Epithelial cell of esophagus (primary cell): ENCODE measurements around the gene AKNA.

Source experiments
- DNase-seq: peaks from one replicate; pipeline ENCODE4 v3.0.0; 2010; ENCODE audit warnings: low read depth
- H3K4me3 ChIP-seq: 2 replicates; pipeline ENCODE4 v1.5.1; 2011; ENCODE audit warnings: mild to moderate bottlenecking, low read length, control low read depth
- TF ChIP-seq, protein P1 (sequence below): IDR thresholded peaks from 2 replicates; pipeline ENCODE4 v1.5.1; 2011; ENCODE audit warnings: low read depth, mild to moderate bottlenecking, low read length, control low read depth, inconsistent platforms; ENCODE audit not compliant: insufficient read depth; ENCODE audit errors: missing control alignments

The AKNA gene

GRCh38 chr9:114311571-114312512 is 75.9 kb downstream of the AKNA start:
- DNase-seq, result no peak
- TF ChIP-seq, protein P1, sequence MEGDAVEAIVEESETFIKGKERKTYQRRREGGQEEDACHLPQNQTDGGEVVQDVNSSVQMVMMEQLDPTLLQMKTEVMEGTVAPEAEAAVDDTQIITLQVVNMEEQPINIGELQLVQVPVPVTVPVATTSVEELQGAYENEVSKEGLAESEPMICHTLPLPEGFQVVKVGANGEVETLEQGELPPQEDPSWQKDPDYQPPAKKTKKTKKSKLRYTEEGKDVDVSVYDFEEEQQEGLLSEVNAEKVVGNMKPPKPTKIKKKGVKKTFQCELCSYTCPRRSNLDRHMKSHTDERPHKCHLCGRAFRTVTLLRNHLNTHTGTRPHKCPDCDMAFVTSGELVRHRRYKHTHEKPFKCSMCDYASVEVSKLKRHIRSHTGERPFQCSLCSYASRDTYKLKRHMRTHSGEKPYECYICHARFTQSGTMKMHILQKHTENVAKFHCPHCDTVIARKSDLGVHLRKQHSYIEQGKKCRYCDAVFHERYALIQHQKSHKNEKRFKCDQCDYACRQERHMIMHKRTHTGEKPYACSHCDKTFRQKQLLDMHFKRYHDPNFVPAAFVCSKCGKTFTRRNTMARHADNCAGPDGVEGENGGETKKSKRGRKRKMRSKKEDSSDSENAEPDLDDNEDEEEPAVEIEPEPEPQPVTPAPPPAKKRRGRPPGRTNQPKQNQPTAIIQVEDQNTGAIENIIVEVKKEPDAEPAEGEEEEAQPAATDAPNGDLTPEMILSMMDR, result no peak
- H3K4me3 ChIP-seq, result no peak overlapping the region

DNA sequence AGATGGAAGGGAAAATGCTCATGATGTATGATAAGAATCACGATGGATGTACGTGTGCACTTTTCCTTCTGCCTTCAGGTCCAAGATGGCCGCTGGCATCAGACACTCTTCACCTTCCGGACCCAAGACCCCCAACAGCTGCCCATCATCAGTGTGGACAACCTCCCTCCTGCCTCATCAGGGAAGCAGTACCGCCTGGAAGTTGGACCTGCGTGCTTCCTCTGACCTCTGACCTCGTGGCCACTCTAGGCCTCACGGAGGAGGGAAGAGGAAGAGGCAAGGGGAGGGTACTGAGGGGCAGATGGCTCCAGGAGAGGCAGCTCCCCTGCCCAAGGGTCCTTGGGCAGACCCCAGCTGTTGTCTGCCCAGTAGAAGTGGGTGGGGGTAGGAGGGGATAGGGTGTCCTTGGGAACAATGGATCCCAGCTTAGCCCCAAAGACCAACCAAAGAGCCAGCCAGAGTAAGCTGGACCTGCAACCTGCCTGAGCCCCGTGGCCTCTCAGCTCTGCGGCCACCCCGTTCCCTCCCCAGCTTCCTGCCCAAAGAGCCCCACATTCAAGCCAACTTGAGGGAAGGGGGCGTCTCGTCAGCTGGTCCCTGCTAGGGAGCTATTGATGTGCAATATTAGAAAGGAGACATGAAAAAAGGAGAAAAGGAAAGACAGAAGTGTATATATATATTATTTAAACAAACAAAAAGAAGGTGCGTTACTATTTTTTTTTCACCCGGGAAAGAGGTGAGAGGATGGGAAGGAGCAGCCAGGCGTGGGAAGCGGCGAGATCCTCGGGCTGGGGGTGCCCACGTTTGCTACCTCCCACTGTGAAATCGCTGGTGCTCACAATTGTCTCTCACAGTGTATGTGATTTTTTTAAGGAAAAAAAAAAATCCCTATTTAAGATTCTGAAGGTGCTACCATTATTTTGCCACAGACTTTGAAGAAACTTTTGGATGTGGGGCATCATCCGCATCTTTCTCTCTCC is 77.0 kb downstream of the AKNA start:
- no peak overlapping the region for H3K4me3 ChIP-seq
- DNase-seq, result no peak
- TF ChIP-seq, protein P1, result no peak

GRCh38 chr9:114309096-114309495 is 78.7 kb downstream of the AKNA start:
- TF ChIP-seq, protein P1, result no peak
- no peak overlapping the region for H3K4me3 ChIP-seq
- no peak for DNase-seq

DNA sequence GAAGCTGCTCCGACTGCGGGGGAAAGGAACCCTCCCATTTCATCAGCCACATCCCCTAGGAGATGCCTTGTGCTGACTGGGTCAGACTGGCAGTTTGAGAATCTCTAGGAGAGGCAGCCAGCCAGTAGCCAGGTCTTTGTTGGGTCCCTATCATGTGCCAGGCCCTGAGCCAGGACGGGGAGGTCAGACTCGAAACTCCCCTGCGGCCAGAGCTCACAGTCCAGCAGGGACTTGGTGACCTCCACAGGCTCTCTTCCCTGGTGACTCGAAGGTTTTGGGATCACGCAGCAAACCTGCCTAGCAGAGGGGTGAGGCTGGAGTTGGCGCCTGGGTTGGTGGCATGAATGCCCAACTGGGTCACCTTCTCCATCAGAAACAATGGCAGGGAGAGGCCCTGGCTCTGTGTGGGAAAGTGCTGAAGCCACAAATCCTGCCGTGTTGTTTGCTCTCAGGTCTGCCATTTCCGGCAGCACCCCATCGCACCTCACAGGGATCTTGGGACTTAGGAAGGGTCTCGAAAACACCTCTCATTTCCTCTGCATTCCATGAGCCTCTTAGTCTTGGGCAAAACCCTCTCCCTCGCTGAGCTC is 79.3 kb downstream of the AKNA start:
- no peak overlapping the region for H3K4me3 ChIP-seq
- TF ChIP-seq, protein P1, result no peak
- DNase-seq, result no peak

DNA sequence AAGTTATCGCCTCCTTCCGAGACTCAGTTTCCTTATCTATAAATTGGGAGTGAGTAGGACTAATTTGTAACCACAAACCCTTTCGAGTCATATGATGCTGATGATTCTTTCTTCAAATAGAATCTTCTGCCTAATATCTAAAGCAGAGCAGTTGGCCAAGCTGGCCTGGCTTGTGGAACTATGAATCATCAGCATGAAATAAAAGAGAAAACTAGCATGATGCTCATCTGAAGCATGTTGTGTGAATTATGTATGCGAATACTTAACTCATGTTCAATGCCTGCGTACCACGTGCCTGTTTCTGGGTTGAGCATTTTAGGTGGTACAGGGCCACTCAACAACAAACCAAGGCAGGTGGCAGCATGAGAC is 79.9 kb downstream of the AKNA start:
- no peak overlapping the region for H3K4me3 ChIP-seq
- no peak for DNase-seq
- TF ChIP-seq, protein P1, result no peak

- no peak overlapping the region for H3K4me3 ChIP-seq
- no peak for DNase-seq
- TF ChIP-seq, protein P1, result no peak
Observed at GRCh38 chr9:114304416-114305188, 83.2 kb downstream of the AKNA start.
